ENCODE measurements around the gene RPS29. TPM values are rescaled to one million over a fixed set of nuclear protein-coding genes. Genes with fewer than 3 reads are reported as not detected.

The RPS29 gene
- total and polyA plus RNA-seq, 9 of the 15 experiments (the other 6 are each of a cell fraction or from before 2014, with no cell fraction given) = 1,545 to 5,012 (median 2,448) TPM

GRCh38 chr14:49594347-49595091 is 8.3 kb upstream of the RPS29 start (continued):
- TF ChIP-seq REST (IDR thresholded peaks at IDR 0.05; ENCODE audit: borderline replicate concordance) (no peak), REST (CRISPR knock-in tag; IDR thresholded peaks at IDR 0.05; ENCODE audit: low read depth) (no peak), ZC3H4 (CRISPR knock-in tag; IDR thresholded peaks at IDR 0.05; ENCODE audit: borderline replicate concordance) (no peak), SMAD1 (IDR thresholded peaks at IDR 0.05; ENCODE audit: low read depth, low read length, partially characterized antibody) (no peak), ELF1 (tag; IDR thresholded peaks at IDR 0.05) (no peak), MYNN (IDR thresholded peaks at IDR 0.05) (no peak), MYNN (CRISPR knock-in tag; IDR thresholded peaks at IDR 0.05) (no peak), ZNF668 (CRISPR knock-in tag; IDR thresholded peaks at IDR 0.05) (no peak), ESRRB (CRISPR knock-in tag; IDR thresholded peaks at IDR 0.05; ENCODE audit: borderline replicate concordance) (no peak)
